GM12878 (cell line): ENCODE data around the gene KMT2E. TPM values are rescaled to one million over a fixed set of nuclear protein-coding genes. Genes with fewer than 3 reads are reported as not detected.

Experiments
- ATAC-seq: fragments of 200-7000 bp; cut with Tn5 transposase; 3 replicates; pipeline ENCODE4 v1.9.1; 2020; ENCODE audit warnings: mild to moderate bottlenecking, moderate library complexity
- BruUV-seq: library from RNA; stranded (reverse); fragments of 400-500 nt; replicated peaks from 2 replicates; lab custom pipeline; 2021; lab: Mats Ljungman, UMichigan
- CTCF ChIA-PET: fragments of 300-600 bp; sonication (Branson Sonifier 250); formaldehyde crosslinking; extraction: SDS; loops from one replicate; lab custom pipeline; 2021; ENCODE audit warnings: inconsistent platforms; lab: Yijun Ruan, JAX
- POLR2A ChIA-PET: fragments of 350-600 bp; formaldehyde crosslinking; extraction: SDS; loops from one replicate; lab custom pipeline; 2021; ENCODE audit warnings: inconsistent platforms; lab: Charles Lee
- RAD21 ChIA-PET: fragments of 300-600 bp; sonication (Branson Sonifier 250); formaldehyde crosslinking; loops from one replicate; lab custom pipeline; 2023; ENCODE audit warnings: antibody characterized with exemption; ENCODE audit not compliant: unreplicated experiment; lab: Charles Lee
- SMC1A ChIA-PET: fragments of 300-600 bp; sonication (Branson Sonifier 250); formaldehyde crosslinking; loops from one replicate; lab custom pipeline; 2023; ENCODE audit not compliant: unreplicated experiment, uncharacterized antibody; lab: Charles Lee
- DNase-seq: peaks from one replicate; pipeline ENCODE4 v3.0.0-alpha.2; 2011; ENCODE audit warnings: low read depth, low spot score
- FAIRE-seq: peaks from 3 replicates; lab custom pipeline; 2011; peaks lifted over from hg19 to GRCh38; lab: Jason Lieb, UNC
- H2AFZ ChIP-seq: 2 replicates; pipeline ENCODE4 v1.6.0; 2011; ENCODE audit warnings: low read depth, low read length, control low read depth; ENCODE audit not compliant: control insufficient read depth
- H3K27ac ChIP-seq: 2 replicates; pipeline ENCODE4 v1.5.1; 2011; ENCODE audit warnings: control low read depth; ENCODE audit not compliant: control insufficient read depth, insufficient read depth
- H3K27me3 ChIP-seq, 2 experiments: replicated peaks in 1 of 2; 2 replicates each; pipeline versions ENCODE4 v1.6.0 to v1.6.1; 2011; ENCODE audit warnings: low read length in 1 of 2; ENCODE audit not compliant: control insufficient read depth in 2 of 2, insufficient read depth in 2 of 2
- H3K36me3 ChIP-seq, 2 experiments: 2 replicates each; pipeline ENCODE4 v1.5.1; 2011; ENCODE audit warnings: low read length in 1 of 2; ENCODE audit not compliant: control insufficient read depth in 2 of 2, insufficient read depth in 2 of 2
- H3K4me1 ChIP-seq: 2 replicates; pipeline ENCODE4 v1.6.1; 2011; ENCODE audit warnings: mild to moderate bottlenecking, low read length, moderate library complexity, mixed read lengths; ENCODE audit not compliant: control insufficient read depth, insufficient read depth
- H3K4me2 ChIP-seq: 2 replicates; pipeline ENCODE4 v1.6.0; 2011; ENCODE audit warnings: control low read depth; ENCODE audit not compliant: control insufficient read depth, insufficient read depth
- H3K4me3 ChIP-seq: fragments of 200-600 bp; sonication (generic); 2 replicates; pipeline ENCODE4 v1.5.1; 2016
- H3K79me2 ChIP-seq: 2 replicates; pipeline ENCODE4 v1.6.0; 2011; ENCODE audit warnings: low read length; ENCODE audit not compliant: control insufficient read depth, insufficient read depth
- H3K9ac ChIP-seq: 2 replicates; pipeline ENCODE4 v1.8.0; 2011; ENCODE audit warnings: low read length, control low read depth, mixed read lengths; ENCODE audit not compliant: control insufficient read depth, insufficient read depth
- H3K9me3 ChIP-seq: replicated peaks from 3 replicates; pipeline ENCODE4 v1.5.1; 2011; ENCODE audit warnings: mild to moderate bottlenecking, low read length; ENCODE audit not compliant: control insufficient read depth, insufficient read depth
- H4K20me1 ChIP-seq: 2 replicates; pipeline ENCODE4 v1.6.0; 2011; ENCODE audit not compliant: control insufficient read depth, insufficient read depth
- CEBPB ChIP-seq, 2 experiments: fragments of 150-350 bp in 1 of 2; IDR thresholded peaks; 2 replicates each; pipeline ENCODE4 v1.6.1; 2012 to 2014; ENCODE audit warnings: low read depth in 2 of 2, low read length in 2 of 2, borderline replicate concordance in 1 of 2, inconsistent platforms in 1 of 2
- HSF1 ChIP-seq: fragments of 150-350 bp; IDR thresholded peaks from 2 replicates; pipeline ENCODE4 v1.6.1; 2014; ENCODE audit warnings: mild to moderate bottlenecking, low read depth, low read length
- MLLT1 ChIP-seq: fragments of 450-650 bp; IDR thresholded peaks from 2 replicates; pipeline ENCODE4 v1.6.1; 2016; ENCODE audit warnings: mild to moderate bottlenecking
- MTA2 ChIP-seq: fragments of 450-650 bp; IDR thresholded peaks from 2 replicates; pipeline ENCODE4 v1.6.1; 2016; ENCODE audit warnings: low read depth, mild to moderate bottlenecking, moderate library complexity
- SMAD1 ChIP-seq: fragments of 450-650 bp; IDR thresholded peaks from 2 replicates; pipeline ENCODE4 v1.6.1; 2018; ENCODE audit warnings: mild to moderate bottlenecking, low read depth; ENCODE audit not compliant: partially characterized antibody
- ZBTB11 ChIP-seq: fragments of 450-650 bp; formaldehyde crosslinking; IDR thresholded peaks from 2 replicates; pipeline ENCODE4 v1.5.0; 2022; ENCODE audit warnings: mild to moderate bottlenecking, missing genetic modification characterization
- ZNF207 ChIP-seq: fragments of 450-650 bp; IDR thresholded peaks from 2 replicates; pipeline ENCODE4 v1.6.1; 2014; ENCODE audit warnings: antibody characterized with exemption, mild to moderate bottlenecking, borderline replicate concordance
- ZNF217 ChIP-seq: fragments of 450-650 bp; IDR thresholded peaks from 2 replicates; pipeline ENCODE4 v1.6.1; 2017; ENCODE audit warnings: antibody characterized with exemption, mild to moderate bottlenecking
- ZNF622 ChIP-seq: fragments of 450-650 bp; IDR thresholded peaks from 2 replicates; pipeline ENCODE4 v1.6.1; 2017; ENCODE audit warnings: mild to moderate bottlenecking, inconsistent platforms
- WGBS: methylation state at CpG from one replicate; pipeline ENCODE4 v1.1.6; 2016; ENCODE audit warnings: low lambda C conversion rate; ENCODE audit not compliant: insufficient replicate concordance, insufficient coverage; ENCODE audit errors: missing lambda C conversion rate; 5-methylcytosine and 5-hydroxymethylcytosine counted together
- in situ Hi-C: fragments of 300-500 bp; cut with MboI; formaldehyde crosslinking; loops from 9 replicates; pipeline ENCODE4 v1.14.3; 2018; ENCODE audit warnings: mixed read lengths
- intact Hi-C: fragments of 100-400 bp; cut with micrococcal nuclease; formaldehyde crosslinking; loops from one replicate; pipeline ENCODE4 v1.14.2; 2022; ENCODE audit not compliant: unreplicated experiment
- polyA plus RNA-seq, 11 experiments: library from polyadenylated mRNA; depleted of rRNA in 4 of 11; unstranded in 6 of 11; stranded (reverse) in 5 of 11; fragments of >200 nt; fragmentation: Nextera tagmentation in 4 of 11; fragmentation: Illumina TruSeq in 1 of 11; extraction: Ambion mirVana in 4 of 11; extraction: Trizol in 1 of 11; gene quantifications; 1 replicate in 1 of 11; 2 replicates in 10 of 11; pipeline versions ENCODE4 v1.2.1 to v1.2.3, GENCODE V29; 2011 to 2016; ENCODE audit warnings: inconsistent platforms in 2 of 11, missing spikeins in 2 of 11, low read depth in 1 of 11
- total RNA-seq, 4 experiments: library from RNA; depleted of rRNA in 3 of 4; stranded (reverse); fragments of >200 nt in 3 of 4; fragmentation: Illumina TruSeq in 1 of 4; extraction: Trizol in 1 of 4; gene quantifications; 2 replicates each; pipeline versions ENCODE4 v1.2.1 to v1.2.3, GENCODE V29; 2013 to 2021

Gene KMT2E
- total and polyA plus RNA-seq, 10 of the 15 experiments (the other 5 are each of a cell fraction or from before 2014, with no cell fraction given), result 13.2 to 68.1 (median 34.1) TPM

GRCh38 chr7:105126436-105126975 is 112.5 kb downstream of the KMT2E start:
- Histone ChIP-seq H3K4me1 (peaks cover 12% of the 10 kb centered on the region), H3K9me3 (no peaks in the 10 kb centered on the region), H3K27ac (no peak overlapping the region), H3K9ac (no peak overlapping the region), H2AFZ (no peak overlapping the region), H3K4me3 (no peak overlapping the region), H3K36me3 (peaks cover 5 to 6% of the 10 kb centered on the region in 2 experiments; a peak in 3 of 4 replicates), H3K27me3 (no peaks in the 10 kb centered on the region), H3K4me2 (no peak overlapping the region), H4K20me1 (no peaks in the 10 kb centered on the region), H3K79me2 (no peaks in the 10 kb centered on the region)
- ATAC-seq, result no peak
- SMC1A ChIA-PET, result interaction anchor here (1.1 to 2.6 kb wide), 4 partner anchors 9 to 145 kb away, joined by 3 to 7 read pairs (median 5); no protein-coding TSS in a partner anchor
- no peak for DNase-seq
- in situ Hi-C loops, result no loop called here
- no TSS peak for BruUV-seq
- POLR2A ChIA-PET, result interaction anchor here (0.9 to 1.5 kb wide), 2 partner anchors 9 to 136 kb away, joined by 3 read pairs; no protein-coding TSS in a partner anchor
- WGBS, result 100% methylated on average over 4 of the region's 4 CpGs
- no peak for TF ChIP-seq CEBPB (IDR thresholded peaks at IDR 0.05; ENCODE audit: borderline replicate concordance in 1 of 2, low read depth in 2 of 2, low read length in 2 of 2)
- TF ChIP-seq MTA2, result no peak
- CTCF ChIA-PET, result interaction anchor here (1.6 kb wide), 1 partner anchor 8 kb away, joined by 7 read pairs; no protein-coding TSS in a partner anchor
- FAIRE-seq, result no peak
- intact Hi-C loops, result no loop called here
- RAD21 ChIA-PET, result interaction anchor here (1.8 kb wide), 1 partner anchor 145 kb away, joined by 6 read pairs; no protein-coding TSS in a partner anchor

- Histone ChIP-seq H3K4me2 (no peak overlapping the region), H2AFZ (no peak overlapping the region), H3K27me3 (no peaks in the 10 kb centered on the region), H3K9me3 (no peaks in the 10 kb centered on the region), H4K20me1 (no peaks in the 10 kb centered on the region), H3K27ac (no peak overlapping the region), H3K79me2 (no peaks in the 10 kb centered on the region), H3K9ac (no peak overlapping the region), H3K4me3 (no peak overlapping the region), H3K36me3 (peaks cover 6 to 10% of the 10 kb centered on the region in 2 experiments; a peak in 3 of 4 replicates), H3K4me1 (peaks cover 14% of the 10 kb centered on the region)
- ATAC-seq (no peak), DNase-seq (no peak), FAIRE-seq (no peak)
- ChIA-PET RAD21 (interaction anchor here (1.8 to 2.0 kb wide), 2 partner anchors 9 to 146 kb away, joined by 6 read pairs; no protein-coding TSS in a partner anchor), SMC1A (interaction anchor here (1.1 to 2.6 kb wide), 5 partner anchors 10 to 244 kb away, joined by 3 to 7 read pairs (median 6); no protein-coding TSS in a partner anchor), POLR2A (interaction anchor here (1.5 kb wide), 1 partner anchor 10 kb away, joined by 3 read pairs; no protein-coding TSS in a partner anchor), CTCF (interaction anchor here (1.0 to 1.6 kb wide), 2 partner anchors 9 to 17 kb away, joined by 3 to 7 read pairs; no protein-coding TSS in a partner anchor)
- intact Hi-C loops (no loop called here), in situ Hi-C loops (no loop called here)
- 86% methylated on average over 8 of the region's 8 CpGs for WGBS
- no TSS peak for BruUV-seq
- TF ChIP-seq SMAD1 (no peak), ZNF217 (no peak), HSF1 (no peak), MLLT1 (no peak), ZBTB11 (CRISPR knock-in tag) (no peak), ZNF622 (no peak), ZNF207 (no peak)
Observed at GRCh38 chr7:105127179-105127578, 113.2 kb downstream of the KMT2E start.
